C4-2B (cell line): ENCODE data around the gene INO80B.

Experiments
- H3K27ac ChIP-seq: fragments of 450-650 bp; 2 replicates; pipeline ENCODE4 v1.5.1; 2017
- ZFX ChIP-seq: fragments of 450-650 bp; IDR thresholded peaks from 2 replicates; pipeline ENCODE4 v1.6.1; 2017
- TF ChIP-seq, protein P1 (sequence below): fragments of 450-650 bp; conservative IDR thresholded peaks from 2 replicates; pipeline ENCODE4 v1.5.1; 2017; ENCODE audit warnings: mild to moderate bottlenecking

INO80B gene

DNA sequence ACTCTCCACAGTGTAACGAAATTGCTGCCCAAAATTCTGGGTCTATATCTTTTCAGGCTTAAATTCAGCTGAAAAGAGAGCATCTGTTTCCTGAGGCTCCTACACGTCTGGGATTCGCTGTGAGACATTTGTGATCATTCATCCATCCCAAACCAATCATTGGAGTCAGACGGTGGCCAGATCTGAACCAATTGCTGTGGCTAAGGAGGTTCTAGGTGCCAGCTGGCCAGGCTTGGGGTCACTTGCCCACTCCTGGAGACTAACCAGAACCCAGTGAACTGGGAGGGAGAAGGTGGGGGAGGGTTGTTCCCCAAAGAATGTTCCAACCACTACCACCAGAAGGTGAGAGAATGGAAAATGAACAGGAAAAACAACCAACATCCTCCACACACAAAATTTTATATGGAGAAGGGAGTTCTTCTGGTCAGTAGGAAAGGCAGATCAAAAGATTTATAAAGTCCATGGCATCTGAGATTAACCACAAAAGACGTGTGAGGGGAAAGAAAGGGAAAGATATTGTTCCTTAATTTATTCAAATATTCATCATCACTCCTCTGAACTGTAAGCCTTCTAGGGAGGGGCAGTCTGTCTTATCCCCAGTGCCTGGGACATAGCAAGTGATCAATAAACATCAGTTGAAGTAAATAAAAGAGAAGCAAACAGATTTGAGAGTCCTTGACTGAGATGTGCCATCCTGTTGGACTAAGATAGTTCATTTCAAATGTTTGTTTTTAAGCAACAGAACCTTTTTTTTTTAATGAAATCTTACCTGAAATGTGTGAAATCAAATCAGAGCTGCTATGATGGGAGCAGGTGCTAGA is 10.2 kb upstream of the INO80B start:
- TF ChIP-seq ZFX: no peak
- TF ChIP-seq, protein P1, sequence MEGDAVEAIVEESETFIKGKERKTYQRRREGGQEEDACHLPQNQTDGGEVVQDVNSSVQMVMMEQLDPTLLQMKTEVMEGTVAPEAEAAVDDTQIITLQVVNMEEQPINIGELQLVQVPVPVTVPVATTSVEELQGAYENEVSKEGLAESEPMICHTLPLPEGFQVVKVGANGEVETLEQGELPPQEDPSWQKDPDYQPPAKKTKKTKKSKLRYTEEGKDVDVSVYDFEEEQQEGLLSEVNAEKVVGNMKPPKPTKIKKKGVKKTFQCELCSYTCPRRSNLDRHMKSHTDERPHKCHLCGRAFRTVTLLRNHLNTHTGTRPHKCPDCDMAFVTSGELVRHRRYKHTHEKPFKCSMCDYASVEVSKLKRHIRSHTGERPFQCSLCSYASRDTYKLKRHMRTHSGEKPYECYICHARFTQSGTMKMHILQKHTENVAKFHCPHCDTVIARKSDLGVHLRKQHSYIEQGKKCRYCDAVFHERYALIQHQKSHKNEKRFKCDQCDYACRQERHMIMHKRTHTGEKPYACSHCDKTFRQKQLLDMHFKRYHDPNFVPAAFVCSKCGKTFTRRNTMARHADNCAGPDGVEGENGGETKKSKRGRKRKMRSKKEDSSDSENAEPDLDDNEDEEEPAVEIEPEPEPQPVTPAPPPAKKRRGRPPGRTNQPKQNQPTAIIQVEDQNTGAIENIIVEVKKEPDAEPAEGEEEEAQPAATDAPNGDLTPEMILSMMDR: no peak
- H3K27ac ChIP-seq: no peak overlapping the region

DNA sequence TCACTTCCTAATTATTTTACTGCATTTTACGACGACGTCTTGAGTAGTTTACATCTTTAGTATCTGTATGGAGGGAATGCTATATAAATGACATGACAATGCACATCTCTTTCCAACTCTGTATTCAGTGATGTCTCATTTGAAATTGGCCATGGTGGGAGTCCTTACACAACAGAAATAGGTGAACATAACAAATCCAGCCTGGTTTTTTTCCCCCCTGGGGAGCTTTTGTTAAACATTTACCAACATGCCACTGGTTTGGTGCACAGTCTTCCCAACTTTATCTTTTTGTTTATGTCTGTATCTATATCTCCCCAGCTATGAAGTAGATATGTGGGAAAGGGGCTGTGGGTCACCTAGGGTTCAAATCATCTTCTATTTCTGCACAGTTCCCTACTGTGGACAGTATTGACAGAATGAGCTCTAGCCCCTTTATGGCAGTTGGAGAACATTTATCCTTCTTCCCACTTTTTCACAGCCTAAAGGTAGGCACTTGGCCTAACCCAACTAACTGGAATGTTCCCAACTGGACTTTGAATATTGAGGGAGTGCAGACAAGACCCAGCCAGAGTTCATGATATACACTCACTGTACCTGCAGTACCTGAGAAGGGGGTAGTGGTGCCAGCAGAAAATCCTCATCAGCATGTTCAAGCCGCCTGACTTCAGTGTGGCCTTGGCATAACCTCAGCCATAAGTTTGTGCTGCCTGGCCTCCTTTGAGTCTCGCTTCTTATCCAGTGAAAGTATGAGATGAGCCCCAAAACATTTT is 7.5 kb upstream of the INO80B start:
- H3K27ac ChIP-seq: no peak overlapping the region
- no peak for TF ChIP-seq ZFX
- TF ChIP-seq, protein P1: no peak

DNA sequence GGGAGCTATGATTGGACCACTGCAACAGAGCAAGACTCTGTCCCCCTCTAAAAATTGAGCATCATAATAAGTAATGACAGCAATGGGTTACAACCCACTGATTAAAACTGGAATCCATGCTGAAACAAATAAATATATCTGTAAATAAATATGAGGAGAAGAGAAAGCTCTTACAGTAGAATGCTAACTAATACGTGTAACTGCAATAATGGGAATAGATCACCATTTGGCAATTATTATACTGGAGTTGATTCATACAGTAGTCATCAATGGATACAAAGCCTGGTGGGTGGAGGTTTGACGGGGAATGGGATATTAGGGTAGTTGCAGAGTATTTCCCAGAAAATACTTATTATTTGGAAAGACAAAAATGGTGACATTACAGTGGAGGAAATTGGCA is 6.1 kb upstream of the INO80B start:
- H3K27ac ChIP-seq: no peak overlapping the region
- TF ChIP-seq, protein P1: no peak
- TF ChIP-seq ZFX: no peak

DNA sequence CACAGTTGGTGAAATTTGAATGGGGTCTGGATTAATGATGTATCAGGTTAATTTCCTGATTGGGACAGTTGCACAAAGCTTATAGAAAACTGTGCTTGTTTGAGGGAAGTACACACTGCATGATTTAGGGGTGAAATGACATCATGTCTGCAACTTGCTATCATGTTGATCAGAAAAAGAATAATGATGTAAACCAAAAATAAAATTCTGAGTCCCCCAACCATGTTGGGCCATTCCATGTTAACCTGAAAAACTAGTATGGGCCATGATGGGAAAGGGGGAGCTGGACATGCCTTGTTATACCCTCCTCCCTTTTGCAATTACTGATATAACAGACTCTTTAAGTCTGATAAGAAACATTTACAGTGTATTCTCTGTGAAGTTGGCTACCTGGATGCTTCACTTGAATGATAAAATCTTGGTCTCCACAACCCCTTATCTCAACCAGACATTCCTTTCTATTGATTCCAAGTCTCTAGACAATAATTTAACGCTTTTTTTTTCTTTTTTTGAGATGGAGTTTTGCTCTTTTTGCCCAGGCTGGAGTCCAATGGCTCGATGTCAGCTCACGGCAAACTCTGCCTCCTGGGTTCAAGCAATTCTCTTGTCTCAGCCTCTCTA is 4.2 kb upstream of the INO80B start:
- TF ChIP-seq ZFX: no peak
- TF ChIP-seq, protein P1: no peak

DNA sequence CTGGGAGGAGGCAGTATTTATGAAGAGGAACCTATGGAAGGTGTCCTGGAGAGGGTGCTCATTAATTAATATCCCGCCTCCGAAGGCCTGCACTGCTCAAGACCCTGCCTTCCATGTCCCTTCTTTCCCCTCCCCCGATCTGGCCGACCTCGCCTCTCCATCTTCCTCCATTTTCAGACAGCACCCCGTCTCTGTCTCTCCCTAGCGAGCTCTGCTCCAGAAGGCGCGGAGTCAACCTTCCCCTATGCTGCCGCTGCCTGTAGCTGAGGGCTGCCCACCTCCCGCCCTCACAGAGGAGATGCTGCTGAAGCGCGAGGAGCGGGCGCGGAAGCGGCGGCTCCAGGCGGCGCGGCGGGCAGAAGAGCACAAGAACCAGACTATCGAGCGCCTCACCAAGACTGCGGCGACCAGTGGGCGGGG is 2.3 kb downstream of the INO80B start:
- H3K27ac ChIP-seq: peak overlapping the region; percentile 81
- TF ChIP-seq, protein P1: no peak
- TF ChIP-seq ZFX: no peak

More for the DNA sequence above, 4.2 kb upstream of the INO80B start:
- no peak overlapping the region for H3K27ac ChIP-seq

DNA sequence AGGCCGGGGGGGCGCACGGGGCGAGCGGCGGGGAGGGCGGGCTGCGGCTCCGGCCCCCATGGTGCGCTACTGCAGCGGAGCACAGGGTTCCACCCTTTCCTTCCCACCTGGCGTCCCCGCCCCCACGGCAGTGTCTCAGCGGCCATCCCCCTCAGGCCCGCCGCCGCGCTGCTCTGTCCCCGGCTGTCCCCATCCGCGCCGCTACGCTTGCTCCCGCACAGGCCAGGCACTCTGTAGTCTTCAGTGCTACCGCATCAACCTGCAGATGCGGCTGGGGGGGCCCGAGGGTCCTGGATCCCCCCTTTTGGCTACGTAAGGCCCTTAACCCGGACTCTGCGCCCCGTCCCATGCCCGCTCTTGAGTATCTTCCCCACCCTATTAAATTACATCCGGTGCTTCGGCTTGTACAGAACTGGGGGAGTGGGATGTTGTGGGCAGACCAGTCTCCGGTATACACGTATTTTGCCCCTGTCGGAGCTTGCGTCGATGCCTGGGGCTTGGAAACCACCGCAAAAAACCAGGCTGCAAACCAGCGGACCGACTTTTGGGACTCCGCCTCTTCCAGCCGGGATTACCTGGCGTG is 2.8 kb downstream of the INO80B start:
- peak overlapping the region; percentile 81 for H3K27ac ChIP-seq
- TF ChIP-seq, protein P1: no peak
- TF ChIP-seq ZFX: no peak
